ENCODE measurements around the gene PLD1.

PLD1 gene

GRCh38 chr3:171791692-171792076 is 18.6 kb downstream of the PLD1 start:
- TF ChIP-seq CTCF (IDR thresholded peaks at IDR 0.05; ENCODE audit: control extremely low read depth, extremely low read depth, low read depth, missing control alignments): no peak
- no peak for DNase-seq (ENCODE audit: extremely low spot score)
- CTCF ChIA-PET: interaction anchor here (1.1 to 2.1 kb wide), 3 partner anchors 11 to 19 kb away, joined by 3 to 9 read pairs (median 4); no protein-coding TSS in a partner anchor
- POLR2A ChIA-PET: no interaction called here

- TF ChIP-seq CTCF (IDR thresholded peaks at IDR 0.05; ENCODE audit: control extremely low read depth, extremely low read depth, low read depth, missing control alignments): no peak
- CTCF ChIA-PET: interaction anchor here (1.1 to 2.1 kb wide), 4 partner anchors 11 to 38 kb away, joined by 3 to 9 read pairs (median 4); no protein-coding TSS in a partner anchor
- DNase-seq (ENCODE audit: extremely low spot score): no peak
- POLR2A ChIA-PET: no interaction called here
These were observed 19.2 kb downstream of the PLD1 start for GRCh38 chr3:171790898-171791691.

- POLR2A ChIA-PET: interaction anchor here (0.6 kb wide), 1 partner anchor 250 kb away, joined by 3 read pairs; no protein-coding TSS in a partner anchor
- TF ChIP-seq CTCF (IDR thresholded peaks at IDR 0.05; ENCODE audit: control extremely low read depth, extremely low read depth, low read depth, missing control alignments): no peak
- CTCF ChIA-PET: interaction anchor here (1.4 to 2.1 kb wide), 2 partner anchors 18 to 39 kb away, joined by 3 to 9 read pairs; no protein-coding TSS in a partner anchor
- DNase-seq (ENCODE audit: extremely low spot score): no peak
These were observed 19.7 kb downstream of the PLD1 start for GRCh38 chr3:171790574-171790897.

GRCh38 chr3:171789759-171790505 is 20.4 kb downstream of the PLD1 start:
- TF ChIP-seq CTCF (IDR thresholded peaks at IDR 0.05; ENCODE audit: control extremely low read depth, extremely low read depth, low read depth, missing control alignments): no peak
- CTCF ChIA-PET: interaction anchor here (1.4 to 2.1 kb wide), 2 partner anchors 18 to 39 kb away, joined by 3 to 9 read pairs; no protein-coding TSS in a partner anchor
- no peak for DNase-seq (ENCODE audit: extremely low spot score)
- POLR2A ChIA-PET: interaction anchor here (0.6 kb wide), 1 partner anchor 250 kb away, joined by 3 read pairs; no protein-coding TSS in a partner anchor

GRCh38 chr3:171788546-171789351 is 21.5 kb downstream of the PLD1 start:
- CTCF ChIA-PET: interaction anchor here (1.1 to 3.9 kb wide), 6 partner anchors 10 to 45 kb away, joined by 3 to 15 read pairs (median 3); no protein-coding TSS in a partner anchor
- TF ChIP-seq CTCF (IDR thresholded peaks at IDR 0.05; ENCODE audit: control extremely low read depth, extremely low read depth, low read depth, missing control alignments): no peak
- no peak for DNase-seq (ENCODE audit: extremely low spot score)
- POLR2A ChIA-PET: no interaction called here

- TF ChIP-seq CTCF (IDR thresholded peaks at IDR 0.05; ENCODE audit: control extremely low read depth, extremely low read depth, low read depth, missing control alignments): no peak
- DNase-seq (ENCODE audit: extremely low spot score): no peak
- CTCF ChIA-PET: interaction anchor here (3.9 kb wide), 1 partner anchor 11 kb away, joined by 15 read pairs; no protein-coding TSS in a partner anchor
- POLR2A ChIA-PET: no interaction called here
These were observed 23.3 kb downstream of the PLD1 start for GRCh38 chr3:171786997-171787396.

Measured in GM10248 (cell line).